ENCODE data around the gene HPSE. TPM values are rescaled to one million over a fixed set of nuclear protein-coding genes. Genes with fewer than 3 reads are reported as not detected.
A peak's percentile ranks its signal among the peaks of the same experiment; 100 is the strongest.

Gene HPSE
- total RNA-seq, 1 donor from 2014 or later, result 15.4 TPM

GRCh38 chr4:83247415-83248357 lies 87.0 kb downstream of the HPSE start:
- peak; percentile 9 for ATAC-seq

Other genes with a start within 250 kb of the HPSE start
- gene PLAC8, start 220.1 kb downstream of the HPSE start, total RNA-seq, result 11.2 TPM
- gene COQ2, start 50.0 kb downstream of the HPSE start, total RNA-seq, result 16.7 TPM
- 8.0 TPM for gene HELQ, start 121.0 kb upstream of the HPSE start, total RNA-seq
- 51.4 TPM for gene MRPS18C, start 121.2 kb upstream of the HPSE start, total RNA-seq
- gene ABRAXAS1, start 150.3 kb upstream of the HPSE start, total RNA-seq, result 5.9 TPM
- gene GPAT3, start 201.3 kb upstream of the HPSE start, total RNA-seq, result 9.8 TPM